Measurements from ENCODE around the gene MEX3C. TPM values are rescaled to one million over a fixed set of nuclear protein-coding genes. Genes with fewer than 3 reads are reported as not detected.

MEX3C gene
- total and polyA plus RNA-seq, 2 experiments from 2014 or later = 28.8 to 109 TPM

DNA sequence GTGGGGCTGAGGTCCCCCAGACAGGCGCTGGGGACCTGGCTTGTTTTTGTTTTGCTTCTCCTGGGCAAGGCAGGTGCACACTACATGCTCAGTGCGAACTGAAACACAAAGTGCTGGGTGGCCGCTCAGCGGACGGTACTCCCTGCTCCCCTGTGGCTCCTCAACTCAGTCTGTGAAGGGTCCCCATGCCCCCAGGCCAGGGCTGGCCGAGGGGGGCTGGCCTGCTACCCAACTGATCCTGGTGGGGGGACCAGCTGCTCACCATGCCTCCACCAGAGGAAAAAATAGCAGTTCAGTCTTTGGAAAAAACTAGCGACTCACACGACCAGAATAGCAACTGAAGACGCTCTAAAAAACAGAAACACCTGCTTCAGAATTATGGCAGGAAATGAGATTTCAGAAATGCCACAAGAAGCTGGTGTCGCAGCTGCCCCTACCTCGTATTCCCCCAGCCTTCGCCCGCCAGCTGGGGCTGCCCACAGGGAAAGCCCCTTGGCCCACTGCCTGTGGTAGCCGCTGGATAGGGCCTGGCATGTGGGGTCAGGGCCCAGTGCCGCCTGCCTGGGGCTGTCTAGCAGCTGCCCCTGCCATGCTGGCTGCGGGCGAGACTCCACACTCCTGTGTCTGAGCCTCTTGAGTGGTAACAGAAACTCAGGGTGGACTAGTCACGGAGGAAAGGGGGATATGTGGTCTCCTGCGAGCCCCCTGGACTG lies 43.7 kb downstream of the MEX3C start:
- H3K4me2 ChIP-seq = no peak overlapping the region
- H3K36me3 Mint-ChIP-seq (ENCODE audit: low read depth) = peaks cover 4% of the 10 kb centered on the region; the same call in 1 of the 3 replicates
- H3K79me2 ChIP-seq (replicated peaks; ENCODE audit: insufficient read depth) = no peaks in the 10 kb centered on the region
- 0 out of 2 replicates have a peak, but pooled peaks cover 2% of the 10 kb centered on the region for H3K9me2 ChIP-seq (ENCODE audit: insufficient read depth)
- H4K20me1 ChIP-seq (replicated peaks; ENCODE audit: insufficient read depth) = no peaks in the 10 kb centered on the region
- H3F3A ChIP-seq (replicated peaks; ENCODE audit: low read depth) = no peaks in the 10 kb centered on the region
- H2AFZ ChIP-seq = no peak overlapping the region; the same call in 1 of the 2 replicates
- no peak for DNase-seq (ENCODE audit: low spot score)
- no peaks in the 10 kb centered on the region for H3K36me3 ChIP-seq (ENCODE audit: insufficient read depth)
- no peak overlapping the region for H3K27ac Mint-ChIP-seq
- H3K27me3 Mint-ChIP-seq (ENCODE audit: insufficient read depth, low read depth, poor library complexity) = peaks cover 7% of the 10 kb centered on the region
- H3K4me3 Mint-ChIP-seq = no peak overlapping the region
- H3K4me3 ChIP-seq = no peak overlapping the region
- ATAC-seq = peak; percentile 35; the same call in 2 of the 3 replicates
- no peaks in the 10 kb centered on the region for H3K4me1 ChIP-seq (ENCODE audit: insufficient read depth)
- H3K27ac ChIP-seq (ENCODE audit: low read depth) = no peak overlapping the region
- H3K27me3 ChIP-seq (ENCODE audit: insufficient read depth) = no peaks in the 10 kb centered on the region
- no peaks in the 10 kb centered on the region for H3K9me3 Mint-ChIP-seq
- TF ChIP-seq, protein P1, sequence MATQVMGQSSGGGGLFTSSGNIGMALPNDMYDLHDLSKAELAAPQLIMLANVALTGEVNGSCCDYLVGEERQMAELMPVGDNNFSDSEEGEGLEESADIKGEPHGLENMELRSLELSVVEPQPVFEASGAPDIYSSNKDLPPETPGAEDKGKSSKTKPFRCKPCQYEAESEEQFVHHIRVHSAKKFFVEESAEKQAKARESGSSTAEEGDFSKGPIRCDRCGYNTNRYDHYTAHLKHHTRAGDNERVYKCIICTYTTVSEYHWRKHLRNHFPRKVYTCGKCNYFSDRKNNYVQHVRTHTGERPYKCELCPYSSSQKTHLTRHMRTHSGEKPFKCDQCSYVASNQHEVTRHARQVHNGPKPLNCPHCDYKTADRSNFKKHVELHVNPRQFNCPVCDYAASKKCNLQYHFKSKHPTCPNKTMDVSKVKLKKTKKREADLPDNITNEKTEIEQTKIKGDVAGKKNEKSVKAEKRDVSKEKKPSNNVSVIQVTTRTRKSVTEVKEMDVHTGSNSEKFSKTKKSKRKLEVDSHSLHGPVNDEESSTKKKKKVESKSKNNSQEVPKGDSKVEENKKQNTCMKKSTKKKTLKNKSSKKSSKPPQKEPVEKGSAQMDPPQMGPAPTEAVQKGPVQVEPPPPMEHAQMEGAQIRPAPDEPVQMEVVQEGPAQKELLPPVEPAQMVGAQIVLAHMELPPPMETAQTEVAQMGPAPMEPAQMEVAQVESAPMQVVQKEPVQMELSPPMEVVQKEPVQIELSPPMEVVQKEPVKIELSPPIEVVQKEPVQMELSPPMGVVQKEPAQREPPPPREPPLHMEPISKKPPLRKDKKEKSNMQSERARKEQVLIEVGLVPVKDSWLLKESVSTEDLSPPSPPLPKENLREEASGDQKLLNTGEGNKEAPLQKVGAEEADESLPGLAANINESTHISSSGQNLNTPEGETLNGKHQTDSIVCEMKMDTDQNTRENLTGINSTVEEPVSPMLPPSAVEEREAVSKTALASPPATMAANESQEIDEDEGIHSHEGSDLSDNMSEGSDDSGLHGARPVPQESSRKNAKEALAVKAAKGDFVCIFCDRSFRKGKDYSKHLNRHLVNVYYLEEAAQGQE (IDR thresholded peaks at IDR 0.05; ENCODE audit: unreplicated experiment) = no peak
- TF ChIP-seq, protein P2, sequence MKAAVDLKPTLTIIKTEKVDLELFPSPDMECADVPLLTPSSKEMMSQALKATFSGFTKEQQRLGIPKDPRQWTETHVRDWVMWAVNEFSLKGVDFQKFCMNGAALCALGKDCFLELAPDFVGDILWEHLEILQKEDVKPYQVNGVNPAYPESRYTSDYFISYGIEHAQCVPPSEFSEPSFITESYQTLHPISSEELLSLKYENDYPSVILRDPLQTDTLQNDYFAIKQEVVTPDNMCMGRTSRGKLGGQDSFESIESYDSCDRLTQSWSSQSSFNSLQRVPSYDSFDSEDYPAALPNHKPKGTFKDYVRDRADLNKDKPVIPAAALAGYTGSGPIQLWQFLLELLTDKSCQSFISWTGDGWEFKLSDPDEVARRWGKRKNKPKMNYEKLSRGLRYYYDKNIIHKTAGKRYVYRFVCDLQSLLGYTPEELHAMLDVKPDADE (IDR thresholded peaks at IDR 0.05) = no peak
- TF ChIP-seq CREB1 (CRISPR knock-in tag; IDR thresholded peaks at IDR 0.05; ENCODE audit: low read depth) (no peak), EZH2phosphoT487 (IDR thresholded peaks at IDR 0.05; ENCODE audit: unreplicated experiment) (no peak), ZNF331 (CRISPR knock-in tag; IDR thresholded peaks at IDR 0.05; ENCODE audit: low read depth) (no peak), POLR2AphosphoS5 (IDR thresholded peaks at IDR 0.05; ENCODE audit: low read depth) (no peak), ZNF114 (CRISPR knock-in tag; IDR thresholded peaks at IDR 0.05) (no peak), EZH2 (IDR thresholded peaks at IDR 0.05; ENCODE audit: low read depth, unreplicated experiment) (no peak), NANOG (IDR thresholded peaks at IDR 0.05; ENCODE audit: borderline replicate concordance) (no peak), JUNB (IDR thresholded peaks at IDR 0.05; ENCODE audit: unreplicated experiment) (no peak), STAT1 (IDR thresholded peaks at IDR 0.05; ENCODE audit: unreplicated experiment) (no peak)
- TF ChIP-seq, protein P3, sequence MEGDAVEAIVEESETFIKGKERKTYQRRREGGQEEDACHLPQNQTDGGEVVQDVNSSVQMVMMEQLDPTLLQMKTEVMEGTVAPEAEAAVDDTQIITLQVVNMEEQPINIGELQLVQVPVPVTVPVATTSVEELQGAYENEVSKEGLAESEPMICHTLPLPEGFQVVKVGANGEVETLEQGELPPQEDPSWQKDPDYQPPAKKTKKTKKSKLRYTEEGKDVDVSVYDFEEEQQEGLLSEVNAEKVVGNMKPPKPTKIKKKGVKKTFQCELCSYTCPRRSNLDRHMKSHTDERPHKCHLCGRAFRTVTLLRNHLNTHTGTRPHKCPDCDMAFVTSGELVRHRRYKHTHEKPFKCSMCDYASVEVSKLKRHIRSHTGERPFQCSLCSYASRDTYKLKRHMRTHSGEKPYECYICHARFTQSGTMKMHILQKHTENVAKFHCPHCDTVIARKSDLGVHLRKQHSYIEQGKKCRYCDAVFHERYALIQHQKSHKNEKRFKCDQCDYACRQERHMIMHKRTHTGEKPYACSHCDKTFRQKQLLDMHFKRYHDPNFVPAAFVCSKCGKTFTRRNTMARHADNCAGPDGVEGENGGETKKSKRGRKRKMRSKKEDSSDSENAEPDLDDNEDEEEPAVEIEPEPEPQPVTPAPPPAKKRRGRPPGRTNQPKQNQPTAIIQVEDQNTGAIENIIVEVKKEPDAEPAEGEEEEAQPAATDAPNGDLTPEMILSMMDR (conservative IDR thresholded peaks at IDR 0.05; ENCODE audit: low read depth in 2 of 2) = no peak
- TF ChIP-seq, protein P4, sequence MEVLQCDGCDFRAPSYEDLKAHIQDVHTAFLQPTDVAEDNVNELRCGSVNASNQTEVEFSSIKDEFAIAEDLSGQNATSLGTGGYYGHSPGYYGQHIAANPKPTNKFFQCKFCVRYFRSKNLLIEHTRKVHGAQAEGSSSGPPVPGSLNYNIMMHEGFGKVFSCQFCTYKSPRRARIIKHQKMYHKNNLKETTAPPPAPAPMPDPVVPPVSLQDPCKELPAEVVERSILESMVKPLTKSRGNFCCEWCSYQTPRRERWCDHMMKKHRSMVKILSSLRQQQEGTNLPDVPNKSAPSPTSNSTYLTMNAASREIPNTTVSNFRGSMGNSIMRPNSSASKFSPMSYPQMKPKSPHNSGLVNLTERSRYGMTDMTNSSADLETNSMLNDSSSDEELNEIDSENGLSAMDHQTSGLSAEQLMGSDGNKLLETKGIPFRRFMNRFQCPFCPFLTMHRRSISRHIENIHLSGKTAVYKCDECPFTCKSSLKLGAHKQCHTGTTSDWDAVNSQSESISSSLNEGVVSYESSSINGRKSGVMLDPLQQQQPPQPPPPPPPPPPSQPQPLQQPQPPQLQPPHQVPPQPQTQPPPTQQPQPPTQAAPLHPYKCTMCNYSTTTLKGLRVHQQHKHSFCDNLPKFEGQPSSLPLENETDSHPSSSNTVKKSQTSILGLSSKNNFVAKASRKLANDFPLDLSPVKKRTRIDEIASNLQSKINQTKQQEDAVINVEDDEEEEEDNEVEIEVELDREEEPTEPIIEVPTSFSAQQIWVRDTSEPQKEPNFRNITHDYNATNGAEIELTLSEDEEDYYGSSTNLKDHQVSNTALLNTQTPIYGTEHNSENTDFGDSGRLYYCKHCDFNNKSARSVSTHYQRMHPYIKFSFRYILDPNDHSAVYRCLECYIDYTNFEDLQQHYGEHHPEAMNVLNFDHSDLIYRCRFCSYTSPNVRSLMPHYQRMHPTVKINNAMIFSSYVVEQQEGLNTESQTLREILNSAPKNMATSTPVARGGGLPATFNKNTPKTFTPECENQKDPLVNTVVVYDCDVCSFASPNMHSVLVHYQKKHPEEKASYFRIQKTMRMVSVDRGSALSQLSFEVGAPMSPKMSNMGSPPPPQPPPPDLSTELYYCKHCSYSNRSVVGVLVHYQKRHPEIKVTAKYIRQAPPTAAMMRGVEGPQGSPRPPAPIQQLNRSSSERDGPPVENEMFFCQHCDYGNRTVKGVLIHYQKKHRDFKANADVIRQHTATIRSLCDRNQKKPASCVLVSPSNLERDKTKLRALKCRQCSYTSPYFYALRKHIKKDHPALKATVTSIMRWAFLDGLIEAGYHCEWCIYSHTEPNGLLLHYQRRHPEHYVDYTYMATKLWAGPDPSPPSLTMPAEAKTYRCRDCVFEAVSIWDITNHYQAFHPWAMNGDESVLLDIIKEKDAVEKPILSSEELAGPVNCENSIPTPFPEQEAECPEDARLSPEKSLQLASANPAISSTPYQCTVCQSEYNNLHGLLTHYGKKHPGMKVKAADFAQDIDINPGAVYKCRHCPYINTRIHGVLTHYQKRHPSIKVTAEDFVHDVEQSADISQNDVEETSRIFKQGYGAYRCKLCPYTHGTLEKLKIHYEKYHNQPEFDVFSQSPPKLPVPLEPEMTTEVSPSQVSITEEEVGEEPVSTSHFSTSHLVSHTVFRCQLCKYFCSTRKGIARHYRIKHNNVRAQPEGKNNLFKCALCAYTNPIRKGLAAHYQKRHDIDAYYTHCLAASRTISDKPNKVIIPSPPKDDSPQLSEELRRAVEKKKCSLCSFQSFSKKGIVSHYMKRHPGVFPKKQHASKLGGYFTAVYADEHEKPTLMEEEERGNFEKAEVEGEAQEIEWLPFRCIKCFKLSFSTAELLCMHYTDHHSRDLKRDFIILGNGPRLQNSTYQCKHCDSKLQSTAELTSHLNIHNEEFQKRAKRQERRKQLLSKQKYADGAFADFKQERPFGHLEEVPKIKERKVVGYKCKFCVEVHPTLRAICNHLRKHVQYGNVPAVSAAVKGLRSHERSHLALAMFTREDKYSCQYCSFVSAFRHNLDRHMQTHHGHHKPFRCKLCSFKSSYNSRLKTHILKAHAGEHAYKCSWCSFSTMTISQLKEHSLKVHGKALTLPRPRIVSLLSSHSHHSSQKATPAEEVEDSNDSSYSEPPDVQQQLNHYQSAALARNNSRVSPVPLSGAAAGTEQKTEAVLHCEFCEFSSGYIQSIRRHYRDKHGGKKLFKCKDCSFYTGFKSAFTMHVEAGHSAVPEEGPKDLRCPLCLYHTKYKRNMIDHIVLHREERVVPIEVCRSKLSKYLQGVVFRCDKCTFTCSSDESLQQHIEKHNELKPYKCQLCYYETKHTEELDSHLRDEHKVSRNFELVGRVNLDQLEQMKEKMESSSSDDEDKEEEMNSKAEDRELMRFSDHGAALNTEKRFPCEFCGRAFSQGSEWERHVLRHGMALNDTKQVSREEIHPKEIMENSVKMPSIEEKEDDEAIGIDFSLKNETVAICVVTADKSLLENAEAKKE (CRISPR knock-in tag; IDR thresholded peaks at IDR 0.05) = no peak
- H3K4me1 Mint-ChIP-seq = peaks cover 2% of the 10 kb centered on the region; the same call in 2 of the 3 replicates
